Activated T-helper 2 cell treated with anti-CD3 and anti-CD28 coated beads, Interferon-gamma antibody, Interleukin-2, Interleukin-4, amounts not matched to agents 10 μg/mL and 5 μg/mL and 100 μg/mL, durations not matched to agents 14 hours and 24 hours and 36 hours (primary cell): ENCODE measurements around the gene POLR3F. TPM values are rescaled to one million over a fixed set of nuclear protein-coding genes. Genes with fewer than 3 reads are reported as not detected.

ENCODE experiments used
- DNase-seq: peaks from one replicate; pipeline ENCODE4 v3.0.0; 2021; ENCODE audit warnings: low spot score
- H3K27ac Mint-ChIP-seq: one replicate; pipeline ENCODE4 v1.8.0; 2021; ENCODE audit warnings: mixed read lengths
- H3K27me3 Mint-ChIP-seq: one replicate; pipeline ENCODE4 v1.8.0; 2021; ENCODE audit warnings: low read depth, mixed read lengths
- H3K36me3 Mint-ChIP-seq: one replicate; pipeline ENCODE4 v1.8.0; 2021; ENCODE audit warnings: low read depth, mixed read lengths
- H3K4me1 Mint-ChIP-seq: one replicate; pipeline ENCODE4 v1.8.0; 2021; ENCODE audit warnings: low read depth, mixed read lengths
- H3K4me3 Mint-ChIP-seq: one replicate; pipeline ENCODE4 v1.8.0; 2021; ENCODE audit warnings: low read depth, mild to moderate bottlenecking, moderate library complexity, mixed read lengths
- H3K9me3 Mint-ChIP-seq: one replicate; pipeline ENCODE4 v1.8.0; 2021; ENCODE audit warnings: mixed read lengths
- intact Hi-C: fragments of 100-400 bp; cut with micrococcal nuclease; formaldehyde crosslinking; loops from one replicate; pipeline ENCODE4 v1.15.1; 2023
- total RNA-seq: library from RNA; stranded (reverse); gene quantifications from 2 replicates; pipeline ENCODE4 v1.2.3, GENCODE V29; 2022

The POLR3F gene
- 12.5 and 13.5 TPM in 2 replicates for total RNA-seq

- peaks cover 19% of the 10 kb centered on the region for H3K4me1 Mint-ChIP-seq
- peak within 1 kb of the TSS; percentile 88 for H3K27ac Mint-ChIP-seq
- no peaks in the 10 kb centered on the region for H3K9me3 Mint-ChIP-seq
- no peaks in the 10 kb centered on the region for H3K27me3 Mint-ChIP-seq
- peak; percentile 90 for DNase-seq
- peaks cover 6% of the 10 kb centered on the region for H3K36me3 Mint-ChIP-seq
- H3K4me3 Mint-ChIP-seq = peak within 1 kb of the TSS; percentile 97
- intact Hi-C loops = loop anchor here (1.0 to 2.0 kb wide), 5 partner anchors 30 to 178 kb away; partner anchors contain the start of genes RBBP9, SEC23B, SMIM26 and ZNF133
Measured at GRCh38 chr20:18466894-18467730, at the start of gene POLR3F, which contains the start of gene DZANK1. Gene POLR3F, plus strand, starts transcription at chr20:18467390. Its CDS starts 117 bp downstream, at chr20:18467507. Gene DZANK1, minus strand, starts transcription at chr20:18467030. Its CDS starts 1,672 bp downstream, at chr20:18465358.

DNA sequence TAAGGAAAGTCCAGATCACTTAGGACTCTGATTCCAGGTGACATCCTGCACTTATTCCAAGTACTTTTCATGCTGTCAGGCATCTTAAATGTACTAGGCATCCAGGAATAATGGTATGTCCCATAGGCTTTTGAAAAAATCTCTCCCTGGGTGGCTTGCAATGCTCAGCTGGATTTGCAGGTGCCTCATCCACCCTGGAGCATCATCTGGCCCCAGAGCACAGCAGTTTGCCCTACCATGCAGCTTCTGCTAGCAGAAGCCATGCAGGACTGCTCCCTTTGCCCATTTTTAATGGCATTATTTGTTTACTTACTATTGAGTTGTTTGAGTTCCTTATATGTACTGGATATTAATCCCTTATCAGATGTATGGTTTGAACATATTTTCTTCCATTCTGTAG is 45.6 kb upstream of the POLR3F start:
- no peaks in the 10 kb centered on the region for H3K4me1 Mint-ChIP-seq
- H3K9me3 Mint-ChIP-seq = no peaks in the 10 kb centered on the region
- DNase-seq = no peak
- no peak overlapping the region for H3K27ac Mint-ChIP-seq
- peaks cover 5% of the 10 kb centered on the region for H3K27me3 Mint-ChIP-seq
- H3K4me3 Mint-ChIP-seq = no peak overlapping the region
- H3K36me3 Mint-ChIP-seq = no peaks in the 10 kb centered on the region
- intact Hi-C loops = no loop called here

GRCh38 chr20:18427214-18427613 is 40.0 kb upstream of the POLR3F start:
- intact Hi-C loops = no loop called here
- Mint-ChIP-seq H3K4me3 (no peak overlapping the region), H3K4me1 (no peaks in the 10 kb centered on the region), H3K36me3 (no peaks in the 10 kb centered on the region), H3K27ac (no peak overlapping the region), H3K9me3 (no peaks in the 10 kb centered on the region), H3K27me3 (no peaks in the 10 kb centered on the region)
- no peak for DNase-seq

DNA sequence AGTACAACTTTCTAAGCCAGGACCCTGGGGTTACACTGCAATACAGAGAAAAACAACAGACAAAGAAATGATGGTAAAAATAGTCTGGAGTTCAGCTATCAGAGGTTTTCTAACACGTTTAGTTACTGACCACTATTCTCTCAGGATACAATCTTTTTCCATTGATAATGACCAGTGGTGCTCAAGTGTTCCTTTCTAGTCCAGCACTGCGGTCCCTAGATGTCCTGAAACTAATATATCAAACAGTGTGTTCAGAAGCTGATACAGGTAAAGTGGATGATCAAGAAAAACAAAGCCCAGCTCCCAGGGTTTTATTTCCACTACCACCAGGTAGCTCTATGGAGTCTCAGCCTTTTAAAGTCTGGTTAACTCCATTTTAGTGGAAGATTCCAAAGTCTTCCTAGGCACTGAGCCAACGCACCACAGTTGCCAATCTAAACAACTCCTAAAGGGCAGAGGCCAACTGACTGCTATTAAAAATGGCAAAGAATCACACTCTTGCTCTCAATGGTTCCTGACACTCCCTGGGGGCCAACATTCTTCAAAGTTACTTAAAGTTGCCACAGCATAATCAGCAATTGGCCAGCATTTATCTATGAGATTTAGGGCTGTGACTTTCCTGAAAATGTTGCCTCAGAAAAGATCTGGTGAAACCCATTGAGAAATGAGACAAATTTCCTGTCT is 38.6 kb upstream of the POLR3F start:
- H3K27me3 Mint-ChIP-seq = no peaks in the 10 kb centered on the region
- intact Hi-C loops = no loop called here
- H3K4me1 Mint-ChIP-seq = no peaks in the 10 kb centered on the region
- H3K9me3 Mint-ChIP-seq = no peaks in the 10 kb centered on the region
- H3K36me3 Mint-ChIP-seq = no peaks in the 10 kb centered on the region
- no peak overlapping the region for H3K4me3 Mint-ChIP-seq
- H3K27ac Mint-ChIP-seq = no peak overlapping the region
- no peak for DNase-seq

- H3K4me1 Mint-ChIP-seq = no peaks in the 10 kb centered on the region
- no peak overlapping the region for H3K4me3 Mint-ChIP-seq
- intact Hi-C loops = no loop called here
- no peak for DNase-seq
- H3K36me3 Mint-ChIP-seq = no peaks in the 10 kb centered on the region
- H3K9me3 Mint-ChIP-seq = no peaks in the 10 kb centered on the region
- H3K27ac Mint-ChIP-seq = no peak overlapping the region
- H3K27me3 Mint-ChIP-seq = no peaks in the 10 kb centered on the region
Measured at GRCh38 chr20:18430172-18430826, 36.9 kb upstream of the POLR3F start.

GRCh38 chr20:18431206-18431605 is 36.0 kb upstream of the POLR3F start:
- DNase-seq = no peak
- Mint-ChIP-seq H3K36me3 (no peaks in the 10 kb centered on the region), H3K9me3 (no peaks in the 10 kb centered on the region), H3K4me3 (no peak overlapping the region), H3K27ac (no peak overlapping the region), H3K27me3 (no peaks in the 10 kb centered on the region), H3K4me1 (no peaks in the 10 kb centered on the region)
- intact Hi-C loops = no loop called here

GRCh38 chr20:18436847-18437246 is 30.3 kb upstream of the POLR3F start:
- Mint-ChIP-seq H3K4me1 (peaks cover 2% of the 10 kb centered on the region), H3K9me3 (no peaks in the 10 kb centered on the region), H3K4me3 (no peak overlapping the region), H3K27me3 (no peaks in the 10 kb centered on the region), H3K27ac (no peak overlapping the region), H3K36me3 (no peaks in the 10 kb centered on the region)
- no peak for DNase-seq
- intact Hi-C loops = no loop called here

- DNase-seq = no peak
- peaks cover 2% of the 10 kb centered on the region for H3K4me1 Mint-ChIP-seq
- H3K36me3 Mint-ChIP-seq = no peaks in the 10 kb centered on the region
- H3K4me3 Mint-ChIP-seq = no peak overlapping the region
- H3K27ac Mint-ChIP-seq = no peak overlapping the region
- no peaks in the 10 kb centered on the region for H3K9me3 Mint-ChIP-seq
- no peaks in the 10 kb centered on the region for H3K27me3 Mint-ChIP-seq
- intact Hi-C loops = no loop called here
Measured at GRCh38 chr20:18440403-18440802, 26.8 kb upstream of the POLR3F start.

- no peaks in the 10 kb centered on the region for H3K4me1 Mint-ChIP-seq
- H3K36me3 Mint-ChIP-seq = no peaks in the 10 kb centered on the region
- no peak for DNase-seq
- no peak overlapping the region for H3K27ac Mint-ChIP-seq
- H3K4me3 Mint-ChIP-seq = no peak overlapping the region
- intact Hi-C loops = no loop called here
- no peaks in the 10 kb centered on the region for H3K27me3 Mint-ChIP-seq
- H3K9me3 Mint-ChIP-seq = no peaks in the 10 kb centered on the region
Measured at GRCh38 chr20:18443886-18444285, 23.3 kb upstream of the POLR3F start.

- no peak overlapping the region for H3K27ac Mint-ChIP-seq
- no peaks in the 10 kb centered on the region for H3K27me3 Mint-ChIP-seq
- DNase-seq = no peak
- no peaks in the 10 kb centered on the region for H3K4me1 Mint-ChIP-seq
- intact Hi-C loops = no loop called here
- H3K36me3 Mint-ChIP-seq = no peaks in the 10 kb centered on the region
- H3K9me3 Mint-ChIP-seq = no peaks in the 10 kb centered on the region
- no peak overlapping the region for H3K4me3 Mint-ChIP-seq
Measured at GRCh38 chr20:18456600-18456999, 10.6 kb upstream of the POLR3F start.

- intact Hi-C loops = loop anchor here (2.0 kb wide), 2 partner anchors 121 to 177 kb away; partner anchors contain the start of gene ZNF133
- DNase-seq = no peak
- Mint-ChIP-seq H3K9me3 (no peaks in the 10 kb centered on the region), H3K36me3 (peaks cover 6% of the 10 kb centered on the region), H3K4me3 (peak overlapping the region; percentile 97), H3K27ac (no peak overlapping the region), H3K4me1 (peaks cover 19% of the 10 kb centered on the region), H3K27me3 (no peaks in the 10 kb centered on the region)
Measured at GRCh38 chr20:18465536-18466200, 1.5 kb upstream of the POLR3F start.

GRCh38 chr20:18466574-18466893 is 656 bp upstream of the POLR3F start:
- intact Hi-C loops = loop anchor here (2.0 kb wide), 2 partner anchors 120 to 178 kb away; partner anchors contain the start of gene ZNF133
- DNase-seq = no peak
- peak overlapping the region; percentile 88 for H3K27ac Mint-ChIP-seq

More at GRCh38 chr20:18466574-18466893, 656 bp upstream of the POLR3F start:
- peaks cover 6% of the 10 kb centered on the region for H3K36me3 Mint-ChIP-seq
- peak overlapping the region; percentile 97 for H3K4me3 Mint-ChIP-seq
- peaks cover 19% of the 10 kb centered on the region for H3K4me1 Mint-ChIP-seq
- H3K27me3 Mint-ChIP-seq = no peaks in the 10 kb centered on the region
- no peaks in the 10 kb centered on the region for H3K9me3 Mint-ChIP-seq
